OCI-LY7 (cell line): ENCODE measurements around the gene PLK2. TPM values are rescaled to one million over a fixed set of nuclear protein-coding genes. Genes with fewer than 3 reads are reported as not detected.

Experiments used
- BruUV-seq: library from RNA; stranded (reverse); fragments of 400-500 nt; replicated peaks from 2 replicates; lab custom pipeline; 2021; lab: Mats Ljungman, UMichigan
- CTCF ChIA-PET: fragments of 300-600 bp; sonication (Branson Sonifier 250); formaldehyde crosslinking; loops from one replicate; lab custom pipeline; 2022; ENCODE audit warnings: antibody characterized with exemption; ENCODE audit not compliant: unreplicated experiment; lab: Charles Lee
- POLR2A ChIA-PET: fragments of 300-600 bp; sonication (Branson Sonifier 250); formaldehyde crosslinking; loops from one replicate; lab custom pipeline; 2022; ENCODE audit warnings: antibody characterized with exemption; lab: Charles Lee
- DNase-seq: peaks from one replicate; pipeline ENCODE4 v3.0.0-alpha.2; 2015; ENCODE audit warnings: low spot score
- H2AFZ ChIP-seq: fragments of 200-600 bp; sonication (generic), shearing (Covaris generic); 2 replicates; pipeline ENCODE4 v1.6.1; 2014; ENCODE audit warnings: mild to moderate bottlenecking, antibody characterized with exemption, low read length, moderate library complexity
- H3K27ac ChIP-seq: fragments of 200-600 bp; sonication (generic); 2 replicates; pipeline ENCODE4 v1.5.1; 2014; ENCODE audit warnings: mixed run types, low read depth, mild to moderate bottlenecking, moderate library complexity, low read length, inconsistent platforms; ENCODE audit not compliant: poor library complexity, severe bottlenecking
- H3K36me3 ChIP-seq: fragments of 200-600 bp; sonication (generic); 2 replicates; pipeline ENCODE4 v1.6.1; 2014; ENCODE audit warnings: mild to moderate bottlenecking, antibody characterized with exemption, low read length, moderate library complexity, mixed read lengths; ENCODE audit not compliant: insufficient read depth
- H3K4me1 ChIP-seq: fragments of 200-600 bp; sonication (generic); 2 replicates; pipeline ENCODE4 v1.5.1; 2014; ENCODE audit warnings: mild to moderate bottlenecking, low read length; ENCODE audit not compliant: insufficient read depth, poor library complexity, severe bottlenecking
- H3K4me2 ChIP-seq: fragments of 200-600 bp; sonication (generic); 2 replicates; pipeline ENCODE4 v1.6.1; 2014; ENCODE audit warnings: mild to moderate bottlenecking, low read length
- H3K4me3 ChIP-seq: fragments of 200-600 bp; sonication (generic); 2 replicates; pipeline ENCODE4 v1.5.1; 2014; ENCODE audit warnings: mild to moderate bottlenecking, low read depth, low read length; ENCODE audit not compliant: poor library complexity, severe bottlenecking
- H3K79me2 ChIP-seq: fragments of 200-600 bp; sonication (generic); 2 replicates; pipeline ENCODE4 v1.6.1; 2016; ENCODE audit warnings: low read depth, mild to moderate bottlenecking, low read length, moderate library complexity, mixed read lengths; ENCODE audit not compliant: insufficient read depth
- H3K9me2 ChIP-seq: fragments of 200-600 bp; sonication (generic); 2 replicates; pipeline ENCODE4 v1.6.1; 2016; ENCODE audit warnings: mild to moderate bottlenecking, low read length, mixed read lengths; ENCODE audit not compliant: insufficient read depth
- H3K9me3 ChIP-seq: fragments of 200-600 bp; sonication (generic); 2 replicates; pipeline ENCODE4 v1.6.1; 2014; ENCODE audit warnings: mild to moderate bottlenecking, mixed run types, low read length, mixed read lengths
- H4K20me1 ChIP-seq: fragments of 200-600 bp; sonication (generic); 2 replicates; pipeline ENCODE4 v1.6.1; 2014; ENCODE audit warnings: mild to moderate bottlenecking, antibody characterized with exemption, low read length, moderate library complexity, mixed read lengths; ENCODE audit not compliant: insufficient read depth
- CTCF ChIP-seq: fragments of 200-600 bp; sonication (generic); conservative IDR thresholded peaks from 2 replicates; pipeline ENCODE4 v1.5.1; 2014; ENCODE audit warnings: mild to moderate bottlenecking, antibody characterized with exemption, low read length, moderate library complexity, mixed read lengths
- EZH2phosphoT487 ChIP-seq: fragments of 200-600 bp; sonication (generic); IDR thresholded peaks from 2 replicates; pipeline ENCODE4 v1.6.1; 2018; ENCODE audit warnings: low read depth, borderline replicate concordance, mild to moderate bottlenecking, mixed run types, antibody characterized with exemption, low read length, moderate library complexity, mixed read lengths
- intact Hi-C: fragments of 100-400 bp; cut with micrococcal nuclease; formaldehyde crosslinking; loops from one replicate; pipeline ENCODE4 v1.10.0; 2022; ENCODE audit not compliant: unreplicated experiment
- total RNA-seq, 2 experiments: library from RNA; depleted of rRNA in 1 of 2; stranded (reverse); fragments of >200 nt in 1 of 2; shearing (Covaris generic) in 1 of 2; gene quantifications; 2 replicates each; pipeline ENCODE4 v1.2.3, GENCODE V29; 2014 to 2022

The PLK2 gene
- total RNA-seq, 2 experiments from 2014 or later = 0.19 to 0.59 TPM

- POLR2A ChIA-PET = no interaction called here
These were observed 8.9 kb downstream of the PLK2 start for GRCh38 chr5:58450811-58451629.

GRCh38 chr5:58450018-58450417, 9.9 kb downstream of the PLK2 start:
- H3K4me1 ChIP-seq = no peaks in the 10 kb centered on the region
- CTCF ChIA-PET = no interaction called here
- no TSS peak for BruUV-seq
- no peak for DNase-seq
- H3K36me3 ChIP-seq = no peaks in the 10 kb centered on the region
- TF ChIP-seq EZH2phosphoT487 (no peak), CTCF (no peak)
- POLR2A ChIA-PET = no interaction called here
- intact Hi-C loops = no loop called here
- no peaks in the 10 kb centered on the region for H4K20me1 ChIP-seq
- H3K4me2 ChIP-seq = no peak overlapping the region
- H3K79me2 ChIP-seq = no peaks in the 10 kb centered on the region
- H3K4me3 ChIP-seq = no peak overlapping the region
- H3K9me3 ChIP-seq = no peaks in the 10 kb centered on the region
- H3K9me2 ChIP-seq = no peaks in the 10 kb centered on the region
- no peak overlapping the region for H2AFZ ChIP-seq
- H3K27ac ChIP-seq = no peak overlapping the region

More at GRCh38 chr5:58450811-58451629, 8.9 kb downstream of the PLK2 start:
- no peak for DNase-seq
- CTCF ChIA-PET = no interaction called here
- no peak overlapping the region for H3K4me3 ChIP-seq
- intact Hi-C loops = no loop called here
- H3K9me3 ChIP-seq = no peaks in the 10 kb centered on the region
- TF ChIP-seq CTCF (no peak), EZH2phosphoT487 (no peak)
- H3K4me1 ChIP-seq = no peaks in the 10 kb centered on the region
- no peaks in the 10 kb centered on the region for H3K79me2 ChIP-seq
- no peaks in the 10 kb centered on the region for H3K9me2 ChIP-seq
- BruUV-seq = no TSS peak
- no peak overlapping the region for H3K27ac ChIP-seq
- H4K20me1 ChIP-seq = no peaks in the 10 kb centered on the region
- no peak overlapping the region for H2AFZ ChIP-seq
- H3K4me2 ChIP-seq = no peak overlapping the region
- H3K36me3 ChIP-seq = no peaks in the 10 kb centered on the region

DNA sequence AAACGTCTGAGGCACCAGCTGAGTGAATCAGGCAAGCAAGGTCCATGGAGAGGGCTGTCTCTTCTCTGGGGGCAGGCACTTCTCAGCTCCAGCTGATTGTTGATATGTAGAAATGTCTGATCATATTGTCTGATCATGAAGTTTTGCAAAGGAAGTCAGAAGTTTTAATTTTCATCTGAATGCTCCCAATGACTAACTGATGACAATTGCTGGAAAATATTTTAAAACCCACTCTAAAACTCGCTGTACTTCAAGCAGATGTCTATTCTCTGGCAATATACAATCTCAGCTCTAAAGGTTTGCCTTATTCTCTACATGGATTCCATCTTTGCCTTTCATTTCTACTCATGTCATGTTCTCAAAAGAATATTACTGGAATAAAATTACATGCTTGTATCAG, 12.7 kb downstream of the PLK2 start:
- H2AFZ ChIP-seq = no peak overlapping the region
- no peak overlapping the region for H3K4me2 ChIP-seq
- no peak overlapping the region for H3K27ac ChIP-seq
- no peak for DNase-seq
- intact Hi-C loops = no loop called here
- no peaks in the 10 kb centered on the region for H3K4me1 ChIP-seq
- no TSS peak for BruUV-seq
- no peaks in the 10 kb centered on the region for H4K20me1 ChIP-seq
- no peaks in the 10 kb centered on the region for H3K9me3 ChIP-seq
- no peaks in the 10 kb centered on the region for H3K9me2 ChIP-seq
- no peak for TF ChIP-seq CTCF
- TF ChIP-seq EZH2phosphoT487 = no peak
- H3K36me3 ChIP-seq = no peaks in the 10 kb centered on the region
- H3K4me3 ChIP-seq = no peak overlapping the region
- ChIA-PET POLR2A (no interaction called here), CTCF (no interaction called here)
- H3K79me2 ChIP-seq = no peaks in the 10 kb centered on the region
